Measurements from ENCODE around the gene ANAPC16.
"Not testable (repeated sequence)": the region's sequence is repeated elsewhere in the genome, so short reads cannot be mapped to it uniquely, and the experiment has no call there.

The ANAPC16 gene

DNA sequence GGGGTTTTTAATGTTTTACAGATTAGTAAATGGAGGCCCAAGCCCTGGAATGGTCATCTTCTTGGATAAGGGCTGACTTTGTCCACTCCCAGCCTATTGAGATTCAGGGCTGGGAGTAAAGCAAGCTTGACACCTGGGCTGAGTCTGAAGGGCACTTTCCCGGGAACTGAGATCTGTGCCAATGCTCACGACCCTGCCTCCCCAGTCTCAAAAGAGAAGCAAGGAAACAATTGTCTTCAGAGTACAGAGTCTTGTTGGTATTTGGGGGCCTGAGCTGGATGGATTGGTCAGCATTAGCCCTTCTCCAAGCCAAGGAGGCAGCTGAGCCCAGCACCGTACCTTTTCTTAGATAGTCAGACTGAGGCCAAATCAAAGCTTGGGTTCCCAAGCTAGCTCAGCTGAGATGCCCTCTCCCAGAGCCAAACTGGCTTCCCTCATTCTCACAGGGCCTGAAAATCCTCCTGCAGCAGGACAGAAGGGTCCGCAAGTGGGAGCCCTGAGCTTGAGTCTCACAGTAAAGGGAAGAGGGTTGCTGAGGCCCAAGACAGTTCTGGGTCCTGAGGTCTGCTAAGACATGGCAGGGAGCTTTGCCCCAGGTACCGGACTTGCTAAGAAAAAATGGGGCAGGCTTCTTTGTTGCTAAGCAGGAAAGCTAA is 61.7 kb downstream of the ANAPC16 start:
- DNase-seq, result no peak
- H3K9me3 ChIP-seq (ENCODE audit: control insufficient read depth, low read length), result no peaks in the 10 kb centered on the region
- no peaks in the 10 kb centered on the region for H3K27me3 ChIP-seq (replicated peaks; ENCODE audit: control insufficient read depth, insufficient read depth, low read length, poor library complexity, severe bottlenecking)
- peak overlapping the region; percentile 92 for H3K27ac ChIP-seq (ENCODE audit: insufficient read depth, low read length, poor library complexity, severe bottlenecking)
- peaks cover 33% of the 10 kb centered on the region for H3K4me1 ChIP-seq (ENCODE audit: control insufficient read depth, insufficient read depth, low read length, poor library complexity, severe bottlenecking)
- H3K4me3 ChIP-seq (ENCODE audit: insufficient read depth, low read depth, low read length, poor library complexity, severe bottlenecking), result no peak overlapping the region
- peaks cover 22% of the 10 kb centered on the region for H3K36me3 ChIP-seq (ENCODE audit: control insufficient read depth, insufficient read depth, low read length)

DNA sequence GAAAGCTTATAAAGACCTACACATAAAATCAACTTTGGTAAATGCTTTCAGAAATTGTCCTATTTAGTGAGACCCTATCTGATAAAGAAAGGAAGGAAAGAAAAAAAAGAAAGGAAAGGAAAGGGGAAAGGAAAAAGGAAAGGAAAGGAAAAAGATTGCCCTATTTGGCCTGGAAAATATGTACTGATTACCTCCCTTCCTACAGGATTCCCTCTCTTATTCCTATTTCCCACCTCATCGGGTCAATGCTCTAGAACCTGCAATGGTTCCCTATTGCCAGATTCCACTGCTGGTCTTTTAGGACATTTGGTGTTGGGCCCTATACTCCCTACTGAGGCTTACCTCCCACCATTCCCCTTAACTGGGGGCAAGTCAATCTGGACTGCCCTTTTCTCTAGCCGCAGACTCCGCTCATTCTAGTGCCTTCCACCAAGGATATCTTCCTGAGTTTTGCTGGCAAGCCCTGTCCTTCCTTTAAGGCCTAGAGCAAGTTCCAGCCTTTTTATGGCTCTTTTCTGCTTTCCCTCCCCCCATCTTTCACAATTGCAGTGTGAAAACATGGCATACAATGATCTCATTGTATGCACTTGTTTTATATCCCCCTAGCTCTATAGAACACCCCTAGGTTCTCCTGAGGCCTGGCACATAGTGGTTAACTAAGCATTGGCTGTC is 62.3 kb downstream of the ANAPC16 start:
- Histone ChIP-seq H3K4me3 (ENCODE audit: insufficient read depth, low read depth, low read length, poor library complexity, severe bottlenecking) (no peak overlapping the region), H3K36me3 (ENCODE audit: control insufficient read depth, insufficient read depth, low read length) (peaks cover 22% of the 10 kb centered on the region), H3K9me3 (ENCODE audit: control insufficient read depth, low read length) (no peaks in the 10 kb centered on the region), H3K4me1 (ENCODE audit: control insufficient read depth, insufficient read depth, low read length, poor library complexity, severe bottlenecking) (peaks cover 27% of the 10 kb centered on the region), H3K27me3 (replicated peaks; ENCODE audit: control insufficient read depth, insufficient read depth, low read length, poor library complexity, severe bottlenecking) (no peaks in the 10 kb centered on the region), H3K27ac (ENCODE audit: insufficient read depth, low read length, poor library complexity, severe bottlenecking) (peak overlapping the region; percentile 92)
- no peak for DNase-seq

DNA sequence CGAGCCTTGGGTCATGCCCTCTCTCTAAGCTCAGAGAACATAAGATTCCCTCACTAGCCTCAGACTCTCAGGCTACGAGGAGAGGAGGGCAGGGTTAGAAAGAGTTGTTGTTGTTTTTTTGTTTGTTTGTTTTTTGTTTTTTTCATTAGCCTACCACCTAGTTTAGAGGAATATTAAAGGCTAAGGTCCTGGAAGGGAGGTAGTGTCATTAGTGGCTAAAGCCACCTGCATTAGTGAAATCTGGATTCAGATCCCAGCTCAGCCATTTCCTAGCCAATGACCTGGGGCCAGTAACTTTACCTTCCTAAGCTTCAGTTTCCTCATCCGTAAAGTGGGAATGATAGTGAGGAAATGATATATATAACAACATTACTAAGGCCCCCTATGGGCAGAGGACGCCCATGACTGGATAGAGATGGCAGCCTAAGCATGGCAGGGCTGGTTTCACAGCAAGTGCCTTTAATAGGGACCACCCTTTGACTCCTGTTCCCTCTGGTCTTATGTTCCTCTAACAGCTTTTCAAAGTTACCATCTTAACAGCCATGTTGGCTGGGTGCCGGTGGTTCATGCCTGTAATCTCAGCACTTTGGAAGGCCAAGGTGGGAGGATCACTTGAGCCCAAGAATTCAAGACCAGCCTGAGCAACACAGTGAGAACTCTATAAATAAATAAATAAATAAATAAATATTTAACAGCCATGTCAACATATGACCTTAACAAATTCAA is 63.0 kb downstream of the ANAPC16 start:
- Histone ChIP-seq H3K9me3 (ENCODE audit: control insufficient read depth, low read length) (no peaks in the 10 kb centered on the region), H3K36me3 (ENCODE audit: control insufficient read depth, insufficient read depth, low read length) (peaks cover 22% of the 10 kb centered on the region), H3K4me1 (ENCODE audit: control insufficient read depth, insufficient read depth, low read length, poor library complexity, severe bottlenecking) (peaks cover 23% of the 10 kb centered on the region), H3K27me3 (replicated peaks; ENCODE audit: control insufficient read depth, insufficient read depth, low read length, poor library complexity, severe bottlenecking) (no peaks in the 10 kb centered on the region), H3K4me3 (ENCODE audit: insufficient read depth, low read depth, low read length, poor library complexity, severe bottlenecking) (no peak overlapping the region), H3K27ac (ENCODE audit: insufficient read depth, low read length, poor library complexity, severe bottlenecking) (peak overlapping the region; percentile 8)
- DNase-seq, result no peak

DNA sequence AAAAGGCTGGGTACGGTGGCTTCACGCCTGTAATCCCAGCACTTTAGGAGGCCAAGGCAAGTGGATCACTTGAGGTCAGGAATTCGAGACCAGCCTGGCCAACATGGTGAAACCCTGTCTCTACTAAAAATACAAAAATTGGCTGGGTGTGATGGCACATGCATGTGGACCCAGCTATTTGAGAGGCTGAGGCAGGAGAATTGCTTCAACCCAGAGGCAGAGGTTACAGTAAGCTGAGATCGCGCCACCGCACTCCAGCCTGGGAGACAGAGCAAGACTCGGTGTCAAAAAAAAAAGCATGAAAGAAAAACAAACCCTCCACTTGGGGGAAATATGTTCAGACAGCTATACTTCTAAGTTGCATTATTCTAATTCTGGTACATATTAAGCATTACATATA is 63.8 kb downstream of the ANAPC16 start:
- Histone ChIP-seq H3K36me3 (ENCODE audit: control insufficient read depth, insufficient read depth, low read length) (peaks cover 16% of the 10 kb centered on the region), H3K4me1 (ENCODE audit: control insufficient read depth, insufficient read depth, low read length, poor library complexity, severe bottlenecking) (peaks cover 20% of the 10 kb centered on the region)
- not testable (repeated sequence) for H3K4me3 ChIP-seq (ENCODE audit: insufficient read depth, low read depth, low read length, poor library complexity, severe bottlenecking); H3K9me3 ChIP-seq (ENCODE audit: control insufficient read depth, low read length); H3K27ac ChIP-seq (ENCODE audit: insufficient read depth, low read length, poor library complexity, severe bottlenecking); DNase-seq; H3K27me3 ChIP-seq (replicated peaks; ENCODE audit: control insufficient read depth, insufficient read depth, low read length, poor library complexity, severe bottlenecking)

DNA sequence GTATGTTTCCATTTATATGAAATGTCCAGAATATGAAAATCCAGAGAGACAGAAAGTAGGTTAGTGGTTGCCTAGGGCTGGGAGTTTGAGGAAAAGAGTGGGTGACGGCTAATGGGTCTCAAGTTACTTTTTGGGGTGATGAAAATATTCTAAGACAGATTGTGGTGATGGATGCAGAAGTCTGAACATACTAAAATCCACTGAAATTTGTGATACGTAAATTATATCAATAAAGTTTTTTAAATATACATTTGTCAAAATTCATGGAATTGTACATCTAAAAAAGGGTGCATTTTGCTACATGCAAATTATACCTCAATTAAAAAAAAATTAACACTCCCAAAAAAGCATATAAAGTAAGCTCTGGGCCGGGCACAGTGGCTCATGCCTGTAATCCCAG is 67.3 kb downstream of the ANAPC16 start:
- DNase-seq, result no peak
- Histone ChIP-seq H3K9me3 (ENCODE audit: control insufficient read depth, low read length) (no peaks in the 10 kb centered on the region), H3K27me3 (replicated peaks; ENCODE audit: control insufficient read depth, insufficient read depth, low read length, poor library complexity, severe bottlenecking) (no peaks in the 10 kb centered on the region), H3K27ac (ENCODE audit: insufficient read depth, low read length, poor library complexity, severe bottlenecking) (no peak overlapping the region), H3K36me3 (ENCODE audit: control insufficient read depth, insufficient read depth, low read length) (no peaks in the 10 kb centered on the region), H3K4me1 (ENCODE audit: control insufficient read depth, insufficient read depth, low read length, poor library complexity, severe bottlenecking) (peaks cover 13% of the 10 kb centered on the region), H3K4me3 (ENCODE audit: insufficient read depth, low read depth, low read length, poor library complexity, severe bottlenecking) (no peak overlapping the region)

Data from effector memory CD4-positive, alpha-beta T cell (primary cell).